GM23338 (cell line): ENCODE data around the gene PDE6H. TPM values are rescaled to one million over a fixed set of nuclear protein-coding genes. Genes with fewer than 3 reads are reported as not detected.

Experiments used
- ATAC-seq: fragments of 200-7000 bp; cut with Tn5 transposase; 3 replicates; pipeline ENCODE4 v1.9.1; 2020
- DNase-seq: peaks from one replicate; pipeline ENCODE4 v3.0.0-alpha.2; 2015; ENCODE audit warnings: low spot score
- H2AFZ ChIP-seq: fragments of 200-600 bp; sonication (generic); 2 replicates; pipeline ENCODE4 v1.8.0; 2016; ENCODE audit warnings: antibody characterized with exemption, mild to moderate bottlenecking, moderate library complexity
- H3F3A ChIP-seq: fragments of 200-600 bp; sonication (generic); replicated peaks from 2 replicates; pipeline ENCODE4 v1.8.0; 2017; ENCODE audit warnings: antibody characterized with exemption, mixed run types, low read depth
- H3K27ac ChIP-seq: fragments of 200-600 bp; sonication (generic); 2 replicates; pipeline ENCODE4 v1.6.1; 2016; ENCODE audit warnings: low read depth
- H3K27me3 ChIP-seq: fragments of 200-600 bp; sonication (generic); 2 replicates; pipeline ENCODE4 v1.8.0; 2016; ENCODE audit warnings: mild to moderate bottlenecking, mixed run types, moderate library complexity; ENCODE audit not compliant: insufficient read depth
- H3K36me3 ChIP-seq: fragments of 200-600 bp; sonication (generic); 2 replicates; pipeline ENCODE4 v1.8.0; 2016; ENCODE audit warnings: mild to moderate bottlenecking; ENCODE audit not compliant: insufficient read depth
- H3K4me1 ChIP-seq: fragments of 200-600 bp; sonication (generic); 2 replicates; pipeline ENCODE4 v1.8.0; 2016; ENCODE audit warnings: mild to moderate bottlenecking, moderate library complexity; ENCODE audit not compliant: insufficient read depth
- H3K4me2 ChIP-seq: fragments of 200-600 bp; sonication (generic); 2 replicates; pipeline ENCODE4 v1.7.1; 2017; ENCODE audit warnings: mixed run types
- H3K4me3 ChIP-seq: fragments of 200-600 bp; sonication (generic); 2 replicates; pipeline ENCODE4 v1.6.1; 2016; ENCODE audit warnings: mixed run types
- H3K79me2 ChIP-seq: fragments of 200-600 bp; sonication (generic); replicated peaks from 2 replicates; pipeline ENCODE4 v1.8.0; 2017; ENCODE audit warnings: mild to moderate bottlenecking; ENCODE audit not compliant: insufficient read depth
- H3K9me2 ChIP-seq: fragments of 200-600 bp; sonication (generic); 2 replicates; pipeline ENCODE4 v1.8.0; 2017; ENCODE audit not compliant: insufficient read depth
- H4K20me1 ChIP-seq: fragments of 200-600 bp; sonication (generic); replicated peaks from 2 replicates; pipeline ENCODE4 v1.8.0; 2017; ENCODE audit warnings: mild to moderate bottlenecking; ENCODE audit not compliant: insufficient read depth
- H3K27ac Mint-ChIP-seq: 2 replicates; pipeline ENCODE4 v1.8.0; 2020; ENCODE audit warnings: inconsistent platforms, mild to moderate bottlenecking, moderate library complexity, mixed read lengths
- H3K27me3 Mint-ChIP-seq: 3 replicates; pipeline ENCODE4 v1.8.0; 2022; ENCODE audit warnings: low read depth, mild to moderate bottlenecking, moderate library complexity, mixed read lengths, inconsistent platforms; ENCODE audit not compliant: insufficient read depth, poor library complexity
- H3K36me3 Mint-ChIP-seq: 3 replicates; pipeline ENCODE4 v1.8.0; 2021; ENCODE audit warnings: low read depth, mild to moderate bottlenecking, inconsistent platforms, moderate library complexity, mixed read lengths
- H3K4me1 Mint-ChIP-seq: 3 replicates; pipeline ENCODE4 v1.8.0; 2020; ENCODE audit warnings: mild to moderate bottlenecking, inconsistent platforms, mixed read lengths
- H3K4me3 Mint-ChIP-seq: 3 replicates; pipeline ENCODE4 v1.8.0; 2021; ENCODE audit warnings: moderate library complexity, mild to moderate bottlenecking, inconsistent platforms, mixed read lengths
- H3K9me3 Mint-ChIP-seq: 3 replicates; pipeline ENCODE4 v1.8.0; 2020; ENCODE audit warnings: moderate library complexity, mild to moderate bottlenecking, inconsistent platforms, mixed read lengths
- CREB1 ChIP-seq: fragments of 250-450 bp; sonication (Bioruptor Pico); IDR thresholded peaks from 2 replicates; pipeline ENCODE4 v1.5.0; 2020; ENCODE audit warnings: low read depth, mild to moderate bottlenecking, moderate library complexity
- CTCF ChIP-seq, 2 experiments: fragments of 200-600 bp in 1 of 2; sonication (generic) in 1 of 2; conservative IDR thresholded peaks; 2 replicates each; pipeline versions ENCODE4 v1.5.1 to v1.6.1; 2016 to 2017; ENCODE audit warnings: antibody characterized with exemption in 2 of 2, low read depth in 2 of 2, mild to moderate bottlenecking in 2 of 2, moderate library complexity in 1 of 2
- EZH2 ChIP-seq: fragments of 200-600 bp; sonication (generic); IDR thresholded peaks from one replicate; pipeline ENCODE4 v1.8.0; 2017; ENCODE audit warnings: antibody characterized with exemption, mild to moderate bottlenecking, low read depth; ENCODE audit not compliant: unreplicated experiment
- EZH2phosphoT487 ChIP-seq: fragments of 200-600 bp; sonication (generic); IDR thresholded peaks from one replicate; pipeline ENCODE4 v1.8.1; 2018; ENCODE audit warnings: antibody characterized with exemption; ENCODE audit not compliant: unreplicated experiment
- JUNB ChIP-seq: IDR thresholded peaks from one replicate; pipeline ENCODE4 v1.6.1; 2016; ENCODE audit warnings: antibody characterized with exemption; ENCODE audit not compliant: unreplicated experiment
- ZNF114 ChIP-seq: fragments of 250-450 bp; sonication (Bioruptor Pico); IDR thresholded peaks from 2 replicates; pipeline ENCODE4 v1.5.0; 2020; ENCODE audit warnings: mild to moderate bottlenecking, moderate library complexity
- ZNF462 ChIP-seq: fragments of 250-450 bp; sonication (Bioruptor Pico); IDR thresholded peaks from 2 replicates; pipeline ENCODE4 v1.5.0; 2020; ENCODE audit warnings: mild to moderate bottlenecking, moderate library complexity
- polyA plus RNA-seq: library from polyadenylated mRNA; unstranded; fragments of >200 nt; fragmentation: Nextera tagmentation; extraction: Ambion mirVana; gene quantifications from 2 replicates; pipeline ENCODE4 v1.2.1, GENCODE V29; 2016
- total RNA-seq: library from RNA; depleted of rRNA; stranded (reverse); fragments of >200 nt; shearing (Covaris generic); gene quantifications from 2 replicates; pipeline ENCODE4 v1.2.3, GENCODE V29; 2014

PDE6H gene
- total and polyA plus RNA-seq, 2 experiments from 2014 or later, result not detected

DNA sequence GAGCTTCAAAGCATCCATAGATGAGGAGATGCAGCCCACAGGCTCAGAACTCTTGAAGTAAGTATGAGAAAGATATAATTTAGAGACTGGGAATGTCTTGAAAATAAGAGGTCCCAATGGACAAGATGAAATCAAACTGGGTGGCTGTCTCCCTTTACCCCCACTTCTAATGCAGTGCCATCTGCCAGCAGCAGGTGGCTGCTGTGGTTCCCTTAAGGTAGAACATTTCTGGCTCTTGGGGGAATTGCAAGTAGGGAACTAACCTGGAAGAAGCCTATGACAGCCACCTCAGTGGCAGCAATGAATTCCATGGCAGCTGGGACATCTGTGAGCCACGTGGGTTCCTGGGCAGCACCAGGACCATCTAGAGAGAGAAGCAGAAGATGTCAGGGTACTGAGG is 35.2 kb upstream of the PDE6H start:
- Histone ChIP-seq H3K79me2 (no peaks in the 10 kb centered on the region), H3K9me2 (peaks cover 3% of the 10 kb centered on the region; the same call in 1 of the 2 replicates), H3K4me2 (no peak overlapping the region), H3K27me3 (no peaks in the 10 kb centered on the region), H3K4me3 (no peak overlapping the region), H3K4me1 (no peaks in the 10 kb centered on the region), H3K36me3 (no peaks in the 10 kb centered on the region), H3K27ac (no peak overlapping the region), H4K20me1 (no peaks in the 10 kb centered on the region), H2AFZ (no peak overlapping the region), H3F3A (no peaks in the 10 kb centered on the region)
- peak; percentile 45 for DNase-seq
- H3K27me3 Mint-ChIP-seq, result peaks cover 3% of the 10 kb centered on the region
- no peak overlapping the region for H3K27ac Mint-ChIP-seq
- TF ChIP-seq EZH2phosphoT487 (no peak), CTCF (conservative IDR thresholded peaks at IDR 0.05; ENCODE audit: low read depth in 2 of 2) (peak; percentile 49 to 52)
- H3K4me1 Mint-ChIP-seq, result no peaks in the 10 kb centered on the region
- no peaks in the 10 kb centered on the region for H3K36me3 Mint-ChIP-seq
- peak; percentile 67 for ATAC-seq
- no peaks in the 10 kb centered on the region for H3K9me3 Mint-ChIP-seq
- no peak overlapping the region for H3K4me3 Mint-ChIP-seq

- Histone ChIP-seq H2AFZ (no peak within 1 kb of the TSS), H3K9me2 (peaks cover 3% of the 10 kb centered on the region; the same call in 1 of the 2 replicates), H4K20me1 (no peaks in the 10 kb centered on the region), H3K4me3 (no peak within 1 kb of the TSS), H3K27me3 (no peaks in the 10 kb centered on the region), H3K4me2 (no peak within 1 kb of the TSS), H3K4me1 (no peaks in the 10 kb centered on the region), H3K27ac (no peak within 1 kb of the TSS), H3F3A (no peaks in the 10 kb centered on the region), H3K79me2 (no peaks in the 10 kb centered on the region), H3K36me3 (no peaks in the 10 kb centered on the region)
- no peak within 1 kb of the TSS for H3K27ac Mint-ChIP-seq
- no peaks in the 10 kb centered on the region for H3K4me1 Mint-ChIP-seq
- no peak within 1 kb of the TSS for H3K4me3 Mint-ChIP-seq
- ATAC-seq (no peak), DNase-seq (no peak)
- peaks cover 3% of the 10 kb centered on the region for H3K27me3 Mint-ChIP-seq
- no peaks in the 10 kb centered on the region for H3K36me3 Mint-ChIP-seq
- H3K9me3 Mint-ChIP-seq, result no peaks in the 10 kb centered on the region
- no peak for TF ChIP-seq EZH2
- TF ChIP-seq EZH2phosphoT487, result no peak
- TF ChIP-seq ZNF114 (CRISPR knock-in tag), result no peak
- no peak for TF ChIP-seq CREB1
- TF ChIP-seq ZNF462, result no peak
- no peak for TF ChIP-seq CTCF (conservative IDR thresholded peaks at IDR 0.05; ENCODE audit: low read depth in 2 of 2)
- TF ChIP-seq JUNB, result no peak
Measured at GRCh38 chr12:14938301-14938700, 34.5 kb upstream of the PDE6H start, which contains the start of gene ERP27. Gene ERP27, minus strand, starts transcription at chr12:14938537. Its CDS starts 29 bp downstream, at chr12:14938508.
